ENCODE measurements around the gene CYP26B1.

The CYP26B1 gene

DNA sequence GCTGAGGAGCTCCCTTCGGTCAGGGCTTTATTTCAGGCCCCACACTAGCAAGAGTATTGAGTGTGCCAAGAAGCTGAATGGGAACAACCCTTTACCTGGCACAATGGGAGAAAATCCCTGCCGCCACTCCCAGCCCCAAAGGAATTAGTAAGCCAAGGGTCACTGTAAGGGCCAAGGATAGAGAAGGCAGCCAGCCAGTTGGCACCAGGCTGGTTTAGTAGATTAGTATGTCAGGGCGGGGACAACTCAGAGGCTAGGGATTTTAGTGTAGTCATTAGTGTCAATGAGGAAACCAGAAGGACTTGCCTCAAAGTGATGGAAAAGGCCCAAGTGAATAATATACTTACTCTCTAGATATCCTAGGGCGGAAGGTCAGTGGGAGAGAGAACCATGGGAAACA is 34.9 kb upstream of the CYP26B1 start:
- no peaks in the 10 kb centered on the region for H3K9me2 ChIP-seq (ENCODE audit: low read depth, low read length)
- no peak overlapping the region for H3K9ac ChIP-seq (ENCODE audit: low read length)
- TF ChIP-seq EZH2 (IDR thresholded peaks at IDR 0.05; ENCODE audit: borderline replicate concordance, low read length) (no peak), CTCF (IDR thresholded peaks at IDR 0.05; ENCODE audit: low read length) (no peak)
- no peaks in the 10 kb centered on the region for H3K4me1 ChIP-seq (ENCODE audit: insufficient read depth, low read length, severe bottlenecking)
- H3K4me3 ChIP-seq (ENCODE audit: low read depth, low read length, poor library complexity, severe bottlenecking): no peak overlapping the region
- H4K20me1 ChIP-seq (ENCODE audit: insufficient read depth, low read length): no peaks in the 10 kb centered on the region
- H3K4me2 ChIP-seq (ENCODE audit: low read length): no peak overlapping the region
- no peaks in the 10 kb centered on the region for H3K36me3 ChIP-seq (ENCODE audit: insufficient read depth, low read length)
- H3K79me2 ChIP-seq (ENCODE audit: insufficient read depth, low read length): no peaks in the 10 kb centered on the region
- H3F3A ChIP-seq (ENCODE audit: insufficient read depth, low read length): no peaks in the 10 kb centered on the region
- H3K9me3 ChIP-seq (ENCODE audit: low read length): no peaks in the 10 kb centered on the region
- no peak overlapping the region for H2AFZ ChIP-seq (ENCODE audit: low read length)
- no peaks in the 10 kb centered on the region for H3K27me3 ChIP-seq (ENCODE audit: insufficient read depth, low read length)
- H3K27ac ChIP-seq (ENCODE audit: low read depth, low read length, poor library complexity, severe bottlenecking): no peak overlapping the region

DNA sequence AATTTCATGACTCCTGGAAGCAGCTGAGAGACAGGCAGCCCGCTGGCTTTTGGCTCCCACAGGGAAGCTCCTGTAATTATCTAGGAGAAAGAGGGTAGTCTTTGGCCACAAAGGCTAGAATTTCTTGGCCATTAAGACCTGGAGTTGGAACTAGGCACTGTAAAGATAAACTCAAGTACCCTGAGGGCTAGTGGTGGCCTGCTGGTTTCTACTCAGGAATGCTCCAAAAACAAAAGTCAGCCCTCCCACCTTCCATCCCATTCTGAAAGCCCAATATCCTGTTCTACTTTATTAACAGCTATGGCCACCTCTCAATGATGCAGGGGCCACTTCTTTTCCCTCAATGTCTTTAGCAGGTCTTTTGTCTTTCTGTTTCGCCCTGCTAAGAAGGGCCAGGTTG is 34.0 kb upstream of the CYP26B1 start:
- no peak for TF ChIP-seq CTCF (IDR thresholded peaks at IDR 0.05; ENCODE audit: low read length)
- TF ChIP-seq EZH2 (IDR thresholded peaks at IDR 0.05; ENCODE audit: borderline replicate concordance, low read length): no peak
- Histone ChIP-seq H3K9ac (ENCODE audit: low read length) (no peak overlapping the region), H4K20me1 (ENCODE audit: insufficient read depth, low read length) (no peaks in the 10 kb centered on the region), H3K79me2 (ENCODE audit: insufficient read depth, low read length) (no peaks in the 10 kb centered on the region), H3K4me1 (ENCODE audit: insufficient read depth, low read length, severe bottlenecking) (no peaks in the 10 kb centered on the region), H3K27ac (ENCODE audit: low read depth, low read length, poor library complexity, severe bottlenecking) (no peak overlapping the region), H3K4me2 (ENCODE audit: low read length) (no peak overlapping the region), H3K36me3 (ENCODE audit: insufficient read depth, low read length) (no peaks in the 10 kb centered on the region), H3K27me3 (ENCODE audit: insufficient read depth, low read length) (no peaks in the 10 kb centered on the region), H2AFZ (ENCODE audit: low read length) (no peak overlapping the region), H3K9me2 (ENCODE audit: low read depth, low read length) (no peaks in the 10 kb centered on the region), H3K9me3 (ENCODE audit: low read length) (no peaks in the 10 kb centered on the region), H3F3A (ENCODE audit: insufficient read depth, low read length) (no peaks in the 10 kb centered on the region), H3K4me3 (ENCODE audit: low read depth, low read length, poor library complexity, severe bottlenecking) (no peak overlapping the region)

DNA sequence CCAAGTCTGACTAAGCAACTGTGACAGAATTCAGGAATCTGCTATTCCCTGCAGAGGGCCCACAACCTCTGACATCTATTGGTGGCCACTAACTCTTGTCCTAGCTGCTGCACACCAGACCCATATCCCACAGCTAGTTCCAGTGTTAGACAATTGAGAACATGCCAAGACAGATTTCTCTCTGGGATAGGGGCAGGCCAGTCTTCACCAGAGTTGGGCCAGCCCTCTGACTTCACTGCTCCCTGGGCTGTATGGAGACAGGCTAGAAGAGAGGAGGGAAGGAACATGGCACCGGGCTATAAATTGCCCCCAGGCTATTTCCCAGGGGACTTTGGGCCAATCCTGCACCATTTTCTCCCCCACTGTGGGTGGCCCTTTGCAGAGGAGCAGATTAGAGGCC is 32.7 kb upstream of the CYP26B1 start:
- H3K27me3 ChIP-seq (ENCODE audit: insufficient read depth, low read length): no peaks in the 10 kb centered on the region
- no peak overlapping the region for H3K9ac ChIP-seq (ENCODE audit: low read length)
- no peak overlapping the region for H3K4me2 ChIP-seq (ENCODE audit: low read length)
- no peaks in the 10 kb centered on the region for H3K79me2 ChIP-seq (ENCODE audit: insufficient read depth, low read length)
- no peak overlapping the region for H2AFZ ChIP-seq (ENCODE audit: low read length)
- no peaks in the 10 kb centered on the region for H3K4me1 ChIP-seq (ENCODE audit: insufficient read depth, low read length, severe bottlenecking)
- no peaks in the 10 kb centered on the region for H3K36me3 ChIP-seq (ENCODE audit: insufficient read depth, low read length)
- no peak overlapping the region for H3K27ac ChIP-seq (ENCODE audit: low read depth, low read length, poor library complexity, severe bottlenecking)
- TF ChIP-seq EZH2 (IDR thresholded peaks at IDR 0.05; ENCODE audit: borderline replicate concordance, low read length) (no peak), CTCF (IDR thresholded peaks at IDR 0.05; ENCODE audit: low read length) (no peak)
- H3K4me3 ChIP-seq (ENCODE audit: low read depth, low read length, poor library complexity, severe bottlenecking): no peak overlapping the region
- no peaks in the 10 kb centered on the region for H3F3A ChIP-seq (ENCODE audit: insufficient read depth, low read length)
- H3K9me3 ChIP-seq (ENCODE audit: low read length): no peaks in the 10 kb centered on the region
- H3K9me2 ChIP-seq (ENCODE audit: low read depth, low read length): no peaks in the 10 kb centered on the region
- H4K20me1 ChIP-seq (ENCODE audit: insufficient read depth, low read length): no peaks in the 10 kb centered on the region

Measured in OCI-LY1 (cell line).